ENCODE results near the gene PRKCH.

- TF ChIP-seq CTCF (conservative IDR thresholded peaks at IDR 0.05; ENCODE audit: low read length) (no peak), EZH2phosphoT487 (IDR thresholded peaks at IDR 0.05; ENCODE audit: borderline replicate concordance, low read depth, low read length) (no peak)
These were observed 241.2 kb downstream of the PRKCH start for GRCh38 chr14:61562321-61563161.
